Keratinocyte (primary cell): ENCODE data around the gene ECI1. TPM values are rescaled to one million over a fixed set of nuclear protein-coding genes. Genes with fewer than 3 reads are reported as not detected.

Experiments used
- DNase-seq: peaks from one replicate; pipeline ENCODE4 v3.0.0-alpha.2; 2011; ENCODE audit warnings: low read depth, missing footprints, low spot score
- FAIRE-seq: peaks from 2 replicates; lab custom pipeline; 2011; peaks lifted over from hg19 to GRCh38; lab: Jason Lieb, UNC
- H2AFZ ChIP-seq: 2 replicates; pipeline ENCODE4 v1.6.0; 2012; ENCODE audit warnings: low read length, control low read depth, inconsistent platforms; ENCODE audit not compliant: control insufficient read depth
- H3K27ac ChIP-seq: 2 replicates; pipeline ENCODE4 v1.5.1; 2011; ENCODE audit warnings: low read length; ENCODE audit not compliant: control insufficient read depth, insufficient read depth
- H3K27me3 ChIP-seq: 3 replicates; pipeline ENCODE4 v1.6.0; 2011; ENCODE audit warnings: low read length; ENCODE audit not compliant: control insufficient read depth, insufficient read depth; ENCODE audit errors: extremely low read depth
- H3K36me3 ChIP-seq, 2 experiments: 2 replicates in 1 of 2; 3 replicates in 1 of 2; pipeline ENCODE4 v1.5.1; 2011; ENCODE audit warnings: low read length in 2 of 2, mild to moderate bottlenecking in 1 of 2; ENCODE audit not compliant: control insufficient read depth in 2 of 2, insufficient read depth in 2 of 2; ENCODE audit errors: extremely low read depth in 1 of 2
- H3K4me1 ChIP-seq: 3 replicates; pipeline ENCODE4 v1.5.1; 2011; ENCODE audit warnings: low read length; ENCODE audit not compliant: control insufficient read depth, insufficient read depth; ENCODE audit errors: extremely low read depth
- H3K4me2 ChIP-seq: 3 replicates; pipeline ENCODE4 v1.6.0; 2011; ENCODE audit warnings: low read depth, low read length; ENCODE audit not compliant: control insufficient read depth, insufficient read depth; ENCODE audit errors: extremely low read depth
- H3K4me3 ChIP-seq, 3 experiments: fragments of 200-600 bp in 1 of 3; sonication (generic) in 1 of 3; 2 replicates in 2 of 3; 3 replicates in 1 of 3; pipeline ENCODE4 v1.5.1; 2011 to 2016; ENCODE audit warnings: low read length in 3 of 3, mild to moderate bottlenecking in 3 of 3, control low read depth in 2 of 3, inconsistent platforms in 1 of 3, low read depth in 1 of 3, mixed read lengths in 1 of 3, mixed run types in 1 of 3, moderate library complexity in 1 of 3; ENCODE audit not compliant: control insufficient read depth in 2 of 3, insufficient read depth in 2 of 3; ENCODE audit errors: extremely low read depth in 1 of 3
- H3K79me2 ChIP-seq: 2 replicates; pipeline ENCODE4 v1.6.0; 2012; ENCODE audit warnings: low read length; ENCODE audit not compliant: control insufficient read depth, insufficient read depth
- H3K9ac ChIP-seq: 3 replicates; pipeline ENCODE4 v1.6.0; 2011; ENCODE audit warnings: low read length; ENCODE audit not compliant: control insufficient read depth, insufficient read depth; ENCODE audit errors: extremely low read depth
- H3K9me1 ChIP-seq: 3 replicates; pipeline ENCODE4 v1.6.0; 2011; ENCODE audit warnings: low read length; ENCODE audit not compliant: control insufficient read depth, insufficient read depth; ENCODE audit errors: extremely low read depth
- H3K9me3 ChIP-seq: 2 replicates; pipeline ENCODE4 v1.5.1; 2012; ENCODE audit warnings: low read depth, low read length; ENCODE audit not compliant: control insufficient read depth
- H4K20me1 ChIP-seq: 3 replicates; pipeline ENCODE4 v1.6.0; 2011; ENCODE audit warnings: low read length; ENCODE audit not compliant: control insufficient read depth, insufficient read depth; ENCODE audit errors: extremely low read depth
- EZH2 ChIP-seq: IDR thresholded peaks from one replicate; pipeline ENCODE4 v1.6.1; 2012; ENCODE audit warnings: inconsistent platforms, mild to moderate bottlenecking, low read length, moderate library complexity
- dilution Hi-C: fragments of 300-500 bp; cut with MboI; formaldehyde crosslinking; loops from one replicate; pipeline ENCODE4 v1.7.0; 2020; ENCODE audit warnings: low sequenced_read_pairs; ENCODE audit not compliant: extremely low pct_ligation_motif_present
- polyA plus RNA-seq, 5 experiments: library from polyadenylated mRNA; depleted of rRNA in 3 of 5; stranded (reverse) in 3 of 5; stranded (forward) in 1 of 5; unstranded in 1 of 5; fragments of >200 nt; gene quantifications; 1 replicate in 1 of 5; 2 replicates in 3 of 5; 3 replicates in 1 of 5; pipeline versions ENCODE4 v1.2.1 to v1.2.3, GENCODE V29; 2011 to 2012; ENCODE audit warnings: missing spikeins in 2 of 5, low read depth in 1 of 5, low replicate concordance in 1 of 5
- small RNA-seq, 3 experiments: library from RNA; depleted of rRNA; stranded (forward); fragments of <200 nt; gene quantifications; one replicate each; pipeline ENCODE3, GENCODE V24; 2012; ENCODE audit warnings: low read depth in 3 of 3, low replicate concordance in 1 of 3; ENCODE audit not compliant: insufficient read length in 3 of 3
- TF ChIP-seq, protein P1 (sequence below), 3 experiments: IDR thresholded peaks in 1 of 3; conservative IDR thresholded peaks in 1 of 3; optimal IDR thresholded peaks in 1 of 3; 2 replicates in 2 of 3; 3 replicates in 1 of 3; pipeline versions ENCODE3 to v1.5.1; 2011; ENCODE audit warnings: low read length in 3 of 3, mild to moderate bottlenecking in 3 of 3, moderate library complexity in 2 of 3, control low read depth in 1 of 3, inconsistent platforms in 1 of 3; ENCODE audit not compliant: insufficient read depth in 2 of 3; ENCODE audit errors: extremely low read depth in 1 of 3

Gene ECI1
- polyA plus RNA-seq, 1 donor (not counting 4 experiments of a cell fraction or from before 2014, with no cell fraction given) = 19.7 TPM

GRCh38 chr16:2190002-2190658, 61.3 kb downstream of the ECI1 start:
- dilution Hi-C loops = no loop called here
- no peak for TF ChIP-seq EZH2
- TF ChIP-seq, protein P1, sequence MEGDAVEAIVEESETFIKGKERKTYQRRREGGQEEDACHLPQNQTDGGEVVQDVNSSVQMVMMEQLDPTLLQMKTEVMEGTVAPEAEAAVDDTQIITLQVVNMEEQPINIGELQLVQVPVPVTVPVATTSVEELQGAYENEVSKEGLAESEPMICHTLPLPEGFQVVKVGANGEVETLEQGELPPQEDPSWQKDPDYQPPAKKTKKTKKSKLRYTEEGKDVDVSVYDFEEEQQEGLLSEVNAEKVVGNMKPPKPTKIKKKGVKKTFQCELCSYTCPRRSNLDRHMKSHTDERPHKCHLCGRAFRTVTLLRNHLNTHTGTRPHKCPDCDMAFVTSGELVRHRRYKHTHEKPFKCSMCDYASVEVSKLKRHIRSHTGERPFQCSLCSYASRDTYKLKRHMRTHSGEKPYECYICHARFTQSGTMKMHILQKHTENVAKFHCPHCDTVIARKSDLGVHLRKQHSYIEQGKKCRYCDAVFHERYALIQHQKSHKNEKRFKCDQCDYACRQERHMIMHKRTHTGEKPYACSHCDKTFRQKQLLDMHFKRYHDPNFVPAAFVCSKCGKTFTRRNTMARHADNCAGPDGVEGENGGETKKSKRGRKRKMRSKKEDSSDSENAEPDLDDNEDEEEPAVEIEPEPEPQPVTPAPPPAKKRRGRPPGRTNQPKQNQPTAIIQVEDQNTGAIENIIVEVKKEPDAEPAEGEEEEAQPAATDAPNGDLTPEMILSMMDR (optimal IDR thresholded peaks at IDR 0.05 in 1 of 3, IDR thresholded peaks at IDR 0.05 in 1 of 3, conservative IDR thresholded peaks at IDR 0.05 in 1 of 3; ENCODE audit: extremely low read depth in 1 of 3, insufficient read depth in 2 of 3, low read length in 3 of 3) = no peak
- H3K9ac ChIP-seq = no peak overlapping the region
- H3K4me2 ChIP-seq = no peak overlapping the region
- H3K27ac ChIP-seq = no peak overlapping the region
- no peaks in the 10 kb centered on the region for H3K9me3 ChIP-seq
- FAIRE-seq (no peak), DNase-seq (no peak)
- H3K9me1 ChIP-seq = no peaks in the 10 kb centered on the region
- peaks cover 22% of the 10 kb centered on the region for H3K27me3 ChIP-seq
- no peak overlapping the region for H3K4me3 ChIP-seq
- no peaks in the 10 kb centered on the region for H4K20me1 ChIP-seq
- H3K4me1 ChIP-seq = peaks cover 9% of the 10 kb centered on the region
- no peaks in the 10 kb centered on the region for H3K79me2 ChIP-seq
- no peak overlapping the region for H2AFZ ChIP-seq
- no peaks in the 10 kb centered on the region for H3K36me3 ChIP-seq

Small RNA genes lying within 50 kb of the gene (small RNA-seq; reads per million reads assigned to genes)
- 0 to 0.33 (median 0.07) reads per million in 3 experiments for gene MIR3677
- 0 reads per million in 3 experiments for gene MIR4717

Other genes with a start within 250 kb of the ECI1 start
- 18.0 to 35.5 TPM (median 24.0 TPM) in 3 replicates for gene ZNF598, start 241.8 kb downstream of the ECI1 start, polyA plus RNA-seq
- 0.23 TPM in 1 of 3 replicates, not detected in the others for gene NPW, start 231.8 kb downstream of the ECI1 start, polyA plus RNA-seq
- 5.9 to 10.1 TPM (median 9.0 TPM) in 3 replicates for gene NHERF2, start 224.7 kb downstream of the ECI1 start, polyA plus RNA-seq
- 8.5 to 16.0 TPM (median 10.9 TPM) in 3 replicates for gene NTHL1, start 203.8 kb downstream of the ECI1 start, polyA plus RNA-seq
- 22.6 to 28.8 TPM (median 23.3 TPM) in 3 replicates for gene TSC2, start 203.6 kb downstream of the ECI1 start, polyA plus RNA-seq
- gene PKD1, start 115.7 kb downstream of the ECI1 start, polyA plus RNA-seq = 10.6 to 22.9 TPM (median 16.4 TPM) in 3 replicates
- 0.44 to 0.91 TPM (median 0.58 TPM) in 3 replicates for gene RAB26, start 103.0 kb downstream of the ECI1 start, polyA plus RNA-seq
- 38.4 to 52.1 TPM (median 45.9 TPM) in 3 replicates for gene TRAF7, start 95.8 kb downstream of the ECI1 start, polyA plus RNA-seq
- gene CASKIN1, start 55.0 kb downstream of the ECI1 start, polyA plus RNA-seq = 0.01 to 0.45 TPM (median 0.04 TPM) in 3 replicates
- 35.7 to 68.9 TPM (median 54.7 TPM) in 3 replicates for gene MLST8, start 46.1 kb downstream of the ECI1 start, polyA plus RNA-seq
- 1.8 to 5.9 TPM (median 3.5 TPM) in 3 replicates for gene BRICD5, start 40.7 kb downstream of the ECI1 start, polyA plus RNA-seq
- gene PGP, start 36.7 kb downstream of the ECI1 start, polyA plus RNA-seq = 10.3 to 18.0 TPM (median 10.4 TPM) in 3 replicates
- 10.5 to 24.7 TPM (median 11.1 TPM) in 3 replicates for gene E4F1, start 28.0 kb downstream of the ECI1 start, polyA plus RNA-seq
- gene DNASE1L2, start 15.1 kb downstream of the ECI1 start, polyA plus RNA-seq = 0.31 to 1.1 TPM (median 0.41 TPM) in 3 replicates
- gene RNPS1, start 16.5 kb upstream of the ECI1 start, polyA plus RNA-seq = 79.2 to 226 TPM (median 89.4 TPM) in 3 replicates
- 0.06 to 0.08 TPM (median 0.08 TPM) in 3 replicates for gene ABCA3, start 89.1 kb upstream of the ECI1 start, polyA plus RNA-seq
- 1.3 to 8.3 TPM (median 3.5 TPM) in 3 replicates for gene CCNF, start 177.9 kb upstream of the ECI1 start, polyA plus RNA-seq
- 2.4 to 2.8 TPM (median 2.7 TPM) in 3 replicates for gene TEDC2, start 208.5 kb upstream of the ECI1 start, polyA plus RNA-seq
- gene NTN3, start 219.7 kb upstream of the ECI1 start, polyA plus RNA-seq = not detected in 3 replicates
- 2.4 to 3.6 TPM (median 3.0 TPM) in 3 replicates for gene TBC1D24, start 223.5 kb upstream of the ECI1 start, polyA plus RNA-seq